ENCODE results near the gene SHC3. TPM values are rescaled to one million over a fixed set of nuclear protein-coding genes. Genes with fewer than 3 reads are reported as not detected.
A peak's percentile ranks its signal among the peaks of the same experiment; 100 is the strongest.

The SHC3 gene
- total RNA-seq, 4 donors from 2014 or later, result 2.2 to 4.0 (median 3.1) TPM

DNA sequence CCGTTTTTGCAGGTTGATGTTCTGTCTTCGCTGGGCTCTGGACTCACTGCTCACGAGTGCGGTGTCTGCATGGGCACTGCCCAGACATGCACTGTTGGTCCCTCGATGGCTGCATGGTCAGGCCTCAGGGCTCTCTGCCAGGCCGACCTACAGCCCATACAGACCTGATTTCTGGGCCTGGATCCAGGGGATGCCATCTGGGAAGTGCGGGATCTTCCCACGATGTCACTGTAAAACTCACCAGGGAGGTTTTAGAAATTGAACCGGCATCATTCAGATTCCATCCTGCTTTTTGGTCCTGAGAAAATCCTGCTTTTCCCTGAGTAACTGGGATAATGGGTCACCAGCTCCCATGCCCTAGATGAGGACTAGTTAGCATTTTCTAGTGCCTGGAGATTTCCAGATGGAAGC, 178.2 kb downstream of the SHC3 start:
- WGBS, result 52% methylated on average over 7 of the region's 9 CpGs
- Histone ChIP-seq H3K4me3 (peak overlapping the region in 1 of 4 donors; percentile 15), H3K27ac (replicated peaks in 1 of 4) (peak overlapping the region; percentile 97 to 100 (median 99)), H3K4me1 (peaks cover 41 to 99% (median 95%) of the 10 kb centered on the region in 4 donors), H3K27me3 (no peaks in the 10 kb centered on the region), H3K36me3 (peaks cover 7 to 51% (median 36%) of the 10 kb centered on the region in 4 donors), H3K9me3 (no peaks in the 10 kb centered on the region)
- DNase-seq (ENCODE audit: extremely low spot score), result no peak
- intact Hi-C loops (cut with DNase I), result loop anchor here (2.0 to 10.0 kb wide), 3 partner anchors 278 to 406 kb away; no protein-coding TSS in a partner anchor
- TF ChIP-seq EP300 (IDR thresholded peaks at IDR 0.05) (no peak), POLR2AphosphoS5 (IDR thresholded peaks at IDR 0.05) (peak in 1 of 2 donors; percentile 4), POLR2A (IDR thresholded peaks at IDR 0.05; ENCODE audit: low read depth) (no peak)
- TF ChIP-seq, protein P1, sequence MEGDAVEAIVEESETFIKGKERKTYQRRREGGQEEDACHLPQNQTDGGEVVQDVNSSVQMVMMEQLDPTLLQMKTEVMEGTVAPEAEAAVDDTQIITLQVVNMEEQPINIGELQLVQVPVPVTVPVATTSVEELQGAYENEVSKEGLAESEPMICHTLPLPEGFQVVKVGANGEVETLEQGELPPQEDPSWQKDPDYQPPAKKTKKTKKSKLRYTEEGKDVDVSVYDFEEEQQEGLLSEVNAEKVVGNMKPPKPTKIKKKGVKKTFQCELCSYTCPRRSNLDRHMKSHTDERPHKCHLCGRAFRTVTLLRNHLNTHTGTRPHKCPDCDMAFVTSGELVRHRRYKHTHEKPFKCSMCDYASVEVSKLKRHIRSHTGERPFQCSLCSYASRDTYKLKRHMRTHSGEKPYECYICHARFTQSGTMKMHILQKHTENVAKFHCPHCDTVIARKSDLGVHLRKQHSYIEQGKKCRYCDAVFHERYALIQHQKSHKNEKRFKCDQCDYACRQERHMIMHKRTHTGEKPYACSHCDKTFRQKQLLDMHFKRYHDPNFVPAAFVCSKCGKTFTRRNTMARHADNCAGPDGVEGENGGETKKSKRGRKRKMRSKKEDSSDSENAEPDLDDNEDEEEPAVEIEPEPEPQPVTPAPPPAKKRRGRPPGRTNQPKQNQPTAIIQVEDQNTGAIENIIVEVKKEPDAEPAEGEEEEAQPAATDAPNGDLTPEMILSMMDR (IDR thresholded peaks at IDR 0.05), result no peak

DNA sequence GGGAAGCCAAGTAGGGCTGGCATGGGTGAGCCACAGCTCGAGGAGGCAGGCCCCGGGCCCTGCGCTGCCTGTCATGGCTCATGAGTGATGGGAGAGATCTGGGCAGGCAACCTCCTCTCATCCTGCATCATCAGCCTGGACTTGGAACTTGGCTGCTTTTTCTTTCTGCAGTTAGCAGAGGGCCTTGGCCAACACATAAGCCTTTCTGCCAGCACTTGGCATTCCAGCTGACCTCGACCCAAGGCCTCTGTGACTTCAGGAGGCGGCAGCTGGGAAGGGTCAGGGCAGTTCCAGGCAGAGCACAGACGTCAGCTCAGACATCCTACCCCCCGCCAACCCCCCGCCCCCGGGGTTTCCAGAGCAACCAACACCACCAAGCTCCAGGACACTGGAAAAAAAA, 179.7 kb downstream of the SHC3 start:
- 21% methylated on average over 9 of the region's 9 CpGs for WGBS
- peaks cover 52 to 100% (median 100%) of the 10 kb centered on the region in 4 donors for H3K4me1 ChIP-seq
- no peak for DNase-seq (ENCODE audit: extremely low spot score)

DNA sequence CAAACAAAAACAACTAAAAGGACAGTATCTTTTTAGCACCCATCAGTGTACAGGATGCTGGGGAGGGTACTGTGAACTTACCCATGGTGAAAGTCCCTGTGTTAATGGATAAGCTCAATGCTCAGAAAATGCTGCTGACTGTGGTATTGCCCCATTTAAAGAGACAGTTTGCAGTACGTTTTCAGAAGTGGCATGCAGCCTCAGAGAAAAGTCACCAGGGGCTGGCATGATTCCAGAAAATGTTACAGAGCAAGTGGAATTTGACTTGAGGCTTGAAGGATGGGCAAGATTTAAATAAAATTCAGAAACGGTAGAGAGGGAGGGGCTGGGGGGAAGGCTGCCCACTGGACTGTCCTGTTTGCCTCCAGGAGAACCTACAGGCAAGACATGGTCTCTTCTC, 180.1 kb downstream of the SHC3 start:
- WGBS, result 10% methylated on average over 2 of the region's 2 CpGs
- Histone ChIP-seq H3K36me3 (peaks cover 7 to 36% (median 30%) of the 10 kb centered on the region in 4 donors), H3K4me1 (peaks cover 52 to 99% (median 99%) of the 10 kb centered on the region in 4 donors), H3K4me3 (peak overlapping the region in 3 of 4 donors; percentile 10 to 100 (median 25)), H3K27me3 (no peaks in the 10 kb centered on the region), H3K9me3 (no peaks in the 10 kb centered on the region), H3K27ac (replicated peaks in 1 of 4) (peak overlapping the region; percentile 97 to 100 (median 99))
- TF ChIP-seq POLR2A (IDR thresholded peaks at IDR 0.05; ENCODE audit: low read depth) (no peak), EP300 (IDR thresholded peaks at IDR 0.05) (no peak), POLR2AphosphoS5 (IDR thresholded peaks at IDR 0.05) (no peak)
- DNase-seq (ENCODE audit: extremely low spot score), result no peak
- intact Hi-C loops (cut with DNase I), result loop anchor here (2.0 to 5.0 kb wide), 2 partner anchors 221 to 256 kb away; no protein-coding TSS in a partner anchor

More for the DNA sequence above, 179.7 kb downstream of the SHC3 start:
- H3K36me3 ChIP-seq, result peaks cover 7 to 39% (median 30%) of the 10 kb centered on the region in 4 donors
- TF ChIP-seq, protein P1 (IDR thresholded peaks at IDR 0.05), result no peak
- TF ChIP-seq EP300 (IDR thresholded peaks at IDR 0.05), result peak; percentile 82
- peak; percentile 77 to 84 for TF ChIP-seq POLR2AphosphoS5 (IDR thresholded peaks at IDR 0.05)
- H3K27ac ChIP-seq (replicated peaks in 1 of 4), result peak overlapping the region; percentile 97 to 100 (median 99)
- H3K4me3 ChIP-seq, result peak overlapping the region in 2 of 4 donors; percentile 10 to 100
- intact Hi-C loops (cut with DNase I), result loop anchor here (2.0 to 5.0 kb wide), 2 partner anchors 222 to 256 kb away; no protein-coding TSS in a partner anchor
- no peaks in the 10 kb centered on the region for H3K9me3 ChIP-seq
- no peaks in the 10 kb centered on the region for H3K27me3 ChIP-seq

DNA sequence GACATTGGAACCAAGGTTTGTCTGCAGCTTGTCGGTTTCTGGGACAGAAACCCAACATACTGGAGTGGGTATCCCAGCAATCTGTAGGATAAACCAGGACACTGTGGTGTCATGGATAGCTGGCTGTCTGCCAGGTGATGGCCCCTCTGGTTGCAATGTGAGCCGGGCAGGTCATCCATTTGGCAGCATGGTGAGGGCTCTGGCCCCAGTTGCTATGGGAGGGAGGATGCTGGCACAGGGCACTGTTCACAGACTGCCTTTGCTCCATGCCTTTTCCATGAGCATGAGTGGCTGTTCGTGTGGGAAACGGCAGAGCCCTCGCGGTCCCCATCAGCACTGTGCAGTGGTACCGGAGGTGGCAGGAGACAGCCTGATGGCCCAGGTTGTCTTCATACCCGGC, 181.0 kb downstream of the SHC3 start:
- WGBS, result 70% methylated on average over 7 of the region's 8 CpGs
- peak in 1 of 2 donors; percentile 62 for TF ChIP-seq POLR2AphosphoS5 (IDR thresholded peaks at IDR 0.05)
- TF ChIP-seq, protein P1 (IDR thresholded peaks at IDR 0.05), result no peak
- no peak for DNase-seq (ENCODE audit: extremely low spot score)
- H3K36me3 ChIP-seq, result peaks cover 6 to 27% (median 22%) of the 10 kb centered on the region in 4 donors
- peak overlapping the region; percentile 97 to 100 (median 99) for H3K27ac ChIP-seq (replicated peaks in 1 of 4)
- intact Hi-C loops (cut with DNase I), result loop anchor here (2.0 to 5.0 kb wide), 2 partner anchors 220 to 255 kb away; no protein-coding TSS in a partner anchor
- peaks cover 52 to 96% (median 91%) of the 10 kb centered on the region in 4 donors for H3K4me1 ChIP-seq
- H3K4me3 ChIP-seq, result peak overlapping the region in 3 of 4 donors; percentile 13 to 100 (median 25)
- H3K27me3 ChIP-seq, result no peaks in the 10 kb centered on the region
- no peaks in the 10 kb centered on the region for H3K9me3 ChIP-seq

DNA sequence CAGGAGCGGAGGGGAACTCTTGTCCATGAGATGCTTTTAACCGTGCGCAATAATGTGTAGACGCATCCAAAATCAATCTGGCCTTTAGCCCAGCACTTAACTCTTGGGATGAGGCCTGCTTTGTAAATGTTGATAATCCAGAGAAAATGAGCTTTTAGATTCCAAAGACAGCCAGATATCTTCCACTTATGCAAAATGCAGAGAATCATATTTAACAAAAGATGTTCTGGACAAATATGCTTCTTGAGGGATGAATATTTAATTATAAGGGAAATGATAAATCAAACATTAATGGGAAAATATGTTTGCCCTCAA, 181.7 kb downstream of the SHC3 start:
- Histone ChIP-seq H3K4me1 (peaks cover 59 to 89% (median 84%) of the 10 kb centered on the region in 4 donors), H3K27me3 (no peaks in the 10 kb centered on the region), H3K36me3 (peaks cover 0 to 20% (median 14%) of the 10 kb centered on the region in 4 donors), H3K9me3 (no peaks in the 10 kb centered on the region), H3K27ac (replicated peaks in 1 of 4) (peak overlapping the region; percentile 97 to 100 (median 99)), H3K4me3 (peak overlapping the region; percentile 86 to 100 (median 97))
- no peak for TF ChIP-seq EP300 (IDR thresholded peaks at IDR 0.05)
- no peak for TF ChIP-seq POLR2A (IDR thresholded peaks at IDR 0.05; ENCODE audit: low read depth)
- TF ChIP-seq, protein P1 (IDR thresholded peaks at IDR 0.05), result no peak
- TF ChIP-seq POLR2AphosphoS5 (IDR thresholded peaks at IDR 0.05), result no peak
- DNase-seq (ENCODE audit: extremely low spot score), result no peak
- 41% methylated on average over 4 of the region's 4 CpGs for WGBS
- intact Hi-C loops (cut with DNase I), result loop anchor here (5.0 kb wide), 1 partner anchor 220 kb away; no protein-coding TSS in a partner anchor
